HG02943 (cell line): ENCODE results near the gene GDF15.
A peak's percentile ranks its signal among the peaks of the same experiment; 100 is the strongest.
"Not testable (repeated sequence)": the region's sequence is repeated elsewhere in the genome, so short reads cannot be mapped to it uniquely, and the experiment has no call there.

Source experiments
- ATAC-seq: cut with Tn5 transposase; IDR thresholded peaks from one replicate; pipeline ENCODE4 v1.9.1; 2021; ENCODE audit warnings: mild to moderate bottlenecking, low read depth, moderate library complexity; ENCODE audit not compliant: unreplicated experiment

The GDF15 gene

GRCh38 chr19:18385675-18386542 is at the start of gene GDF15:
TSS of gene GDF15 (plus strand) at chr19:18386158. CDS start at chr19:18386190, 32 bp downstream.
- no peak for ATAC-seq

GRCh38 chr19:18338541-18338940 is 47.4 kb upstream of the GDF15 start:
- ATAC-seq: no peak

- ATAC-seq: no peak
Observed at GRCh38 chr19:18339723-18340122, 46.2 kb upstream of the GDF15 start.

- peak; percentile 60 for ATAC-seq
Observed at GRCh38 chr19:18340190-18340989, 45.6 kb upstream of the GDF15 start, which contains the start of gene PGPEP1. TSS of gene PGPEP1 (plus strand) at chr19:18340598. CDS start at chr19:18340682, 84 bp downstream.

GRCh38 chr19:18340990-18341868 is 44.7 kb upstream of the GDF15 start:
- ATAC-seq: no peak

- no peak for ATAC-seq
Observed at GRCh38 chr19:18342090-18342632, 43.8 kb upstream of the GDF15 start.

- no peak for ATAC-seq
Observed at GRCh38 chr19:18344582-18344950, 41.4 kb upstream of the GDF15 start.

GRCh38 chr19:18345296-18345695 is 40.7 kb upstream of the GDF15 start:
- ATAC-seq: no peak

GRCh38 chr19:18346091-18346490 is 39.9 kb upstream of the GDF15 start:
- ATAC-seq: no peak

- no peak for ATAC-seq
Observed at GRCh38 chr19:18348171-18348570, 37.8 kb upstream of the GDF15 start.

GRCh38 chr19:18348818-18349339 is 37.1 kb upstream of the GDF15 start:
- not testable (repeated sequence) for ATAC-seq

- no peak for ATAC-seq
Observed at GRCh38 chr19:18349524-18350128, 36.3 kb upstream of the GDF15 start.

GRCh38 chr19:18350490-18350889 is 35.5 kb upstream of the GDF15 start:
- ATAC-seq: no peak

- no peak for ATAC-seq
Observed at GRCh38 chr19:18351544-18351943, 34.4 kb upstream of the GDF15 start.

GRCh38 chr19:18353378-18354005 is 32.5 kb upstream of the GDF15 start:
- no peak for ATAC-seq

GRCh38 chr19:18354743-18355142 is 31.2 kb upstream of the GDF15 start:
- ATAC-seq: not testable (repeated sequence)

- ATAC-seq: no peak
Observed at GRCh38 chr19:18357041-18357440, 28.9 kb upstream of the GDF15 start.

GRCh38 chr19:18361646-18362045 is 24.3 kb upstream of the GDF15 start:
- no peak for ATAC-seq

GRCh38 chr19:18362934-18363542 is 22.9 kb upstream of the GDF15 start:
- ATAC-seq: no peak
